HUES6 (cell line): ENCODE results near the gene NECTIN4.
"Not testable (repeated sequence)": the region's sequence is repeated elsewhere in the genome, so short reads cannot be mapped to it uniquely, and the experiment has no call there.

ENCODE experiments used
- H3K27ac ChIP-seq: 2 replicates; pipeline ENCODE4 v1.7.0; 2013; ENCODE audit warnings: low read depth, mild to moderate bottlenecking, low read length, inconsistent platforms
- H3K27me3 ChIP-seq: 2 replicates; pipeline ENCODE4 v1.6.1; 2013; ENCODE audit warnings: low read length; ENCODE audit not compliant: control insufficient read depth, insufficient read depth
- H3K36me3 ChIP-seq: 2 replicates; pipeline ENCODE4 v1.6.1; 2013; ENCODE audit warnings: low read length; ENCODE audit not compliant: control insufficient read depth, insufficient read depth
- H3K4me1 ChIP-seq: 2 replicates; pipeline ENCODE4 v1.6.1; 2013; ENCODE audit warnings: low read length; ENCODE audit not compliant: control insufficient read depth, insufficient read depth
- H3K4me3 ChIP-seq: 2 replicates; pipeline ENCODE4 v1.5.1; 2013; ENCODE audit warnings: low read depth, low read length
- H3K9ac ChIP-seq: one replicate; pipeline ENCODE4 v1.6.1; 2013; ENCODE audit warnings: mild to moderate bottlenecking, low read length
- H3K9me3 ChIP-seq: 2 replicates; pipeline ENCODE4 v1.6.1; 2013; ENCODE audit warnings: low read depth, low read length; ENCODE audit not compliant: control insufficient read depth, insufficient read depth

The NECTIN4 gene

DNA sequence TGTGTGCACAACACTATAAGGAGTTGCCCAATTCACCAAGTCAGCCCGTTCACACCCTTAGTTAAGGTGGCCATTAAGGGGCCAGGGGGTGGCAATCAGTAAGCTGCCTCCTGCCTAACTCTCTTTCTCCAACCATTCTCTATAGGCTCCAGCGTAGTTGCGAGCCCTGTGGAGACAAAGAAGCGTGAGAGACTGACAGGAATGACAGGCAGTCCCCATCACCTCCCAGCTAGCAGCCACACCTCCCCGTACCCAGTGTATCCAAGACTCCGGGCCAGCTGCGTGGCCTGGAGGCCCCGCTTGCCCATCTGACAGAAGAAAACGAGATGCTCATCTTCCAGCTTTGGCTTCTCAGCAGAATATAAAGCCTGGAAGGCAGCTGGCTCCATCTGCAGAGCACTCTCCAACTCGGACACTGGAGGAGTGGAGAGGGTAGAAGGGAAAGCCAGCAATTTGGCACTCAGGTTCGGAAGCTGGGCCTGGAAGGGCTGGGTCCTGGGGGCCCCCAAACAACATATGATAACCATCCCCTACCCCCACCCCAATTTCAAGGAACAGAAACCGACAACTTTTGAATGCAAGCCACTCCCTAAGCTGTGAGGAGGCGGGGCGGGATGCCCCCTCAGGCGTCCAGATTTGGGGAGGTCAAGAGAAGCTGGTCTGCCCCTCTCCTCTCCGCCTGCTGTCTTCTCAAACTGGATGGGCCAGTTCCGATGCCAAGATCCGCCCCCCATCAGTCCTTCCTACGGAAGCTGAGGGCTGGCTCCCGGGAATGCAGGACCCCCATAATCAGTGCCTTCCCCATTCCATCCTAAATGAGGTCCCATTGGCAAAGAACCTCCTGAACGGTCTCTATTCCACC lies 51.5 kb downstream of the NECTIN4 start:
- Histone ChIP-seq H3K4me1 (peaks cover 10% of the 10 kb centered on the region; the same call in 1 of the 2 replicates), H3K27ac (no peak overlapping the region), H3K4me3 (peak overlapping the region; percentile 83), H3K36me3 (peaks cover 35% of the 10 kb centered on the region), H3K9me3 (no peaks in the 10 kb centered on the region), H3K27me3 (no peaks in the 10 kb centered on the region), H3K9ac (peak overlapping the region; percentile 68)

DNA sequence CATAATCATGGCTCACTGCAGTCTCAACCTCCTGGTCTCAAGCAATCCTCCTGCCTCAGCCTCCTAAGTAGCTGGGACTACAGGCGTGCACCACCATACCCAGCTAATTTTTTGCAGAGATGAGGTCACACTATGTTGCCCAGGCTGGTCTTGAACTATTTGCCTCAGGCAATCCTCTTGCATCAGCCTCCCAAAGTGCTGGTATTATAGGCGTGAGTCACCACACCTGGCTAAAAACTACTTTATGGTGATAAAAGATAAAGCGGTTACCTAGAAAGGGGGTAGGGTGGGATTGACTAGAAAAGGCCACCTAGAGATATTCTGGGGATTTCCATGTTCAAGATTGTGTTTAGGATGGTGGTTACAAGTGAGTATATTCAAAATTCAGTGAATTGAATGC lies 55.6 kb downstream of the NECTIN4 start:
- no peak overlapping the region for H3K27ac ChIP-seq

DNA sequence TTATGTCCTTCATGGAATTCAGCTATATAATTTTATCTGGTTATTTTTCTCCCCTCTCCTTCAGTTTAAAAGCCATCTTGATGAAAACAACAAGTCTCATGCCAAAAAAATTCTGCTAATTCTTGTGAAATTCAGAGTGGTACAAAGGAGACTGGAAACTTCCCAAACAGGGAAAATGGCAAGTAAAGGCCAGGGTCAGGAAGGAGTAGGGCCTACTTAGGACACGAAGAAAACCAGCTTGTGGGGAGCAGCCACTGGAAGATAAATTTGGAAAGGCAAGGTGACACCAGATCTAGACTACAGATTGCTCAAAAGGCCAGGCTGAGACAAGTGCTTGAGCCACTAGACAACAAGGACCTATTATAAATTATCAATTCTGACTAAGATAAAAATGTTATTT lies 56.9 kb downstream of the NECTIN4 start:
- Histone ChIP-seq H3K27me3 (no peaks in the 10 kb centered on the region), H3K36me3 (no peaks in the 10 kb centered on the region), H3K9me3 (peaks cover 9% of the 10 kb centered on the region; the same call in 1 of the 2 replicates), H3K4me1 (0 out of 2 replicates have a peak, but pooled peaks cover 4% of the 10 kb centered on the region), H3K9ac (no peak overlapping the region), H3K27ac (no peak overlapping the region), H3K4me3 (no peak overlapping the region)

More for the DNA sequence above, 55.6 kb downstream of the NECTIN4 start:
- H3K4me3 ChIP-seq: no peak overlapping the region
- no peaks in the 10 kb centered on the region for H3K27me3 ChIP-seq
- H3K9ac ChIP-seq: no peak overlapping the region
- peaks cover 10% of the 10 kb centered on the region; the same call in 1 of the 2 replicates for H3K4me1 ChIP-seq
- 0 out of 2 replicates have a peak, but pooled peaks cover 3% of the 10 kb centered on the region for H3K9me3 ChIP-seq
- no peaks in the 10 kb centered on the region for H3K36me3 ChIP-seq

DNA sequence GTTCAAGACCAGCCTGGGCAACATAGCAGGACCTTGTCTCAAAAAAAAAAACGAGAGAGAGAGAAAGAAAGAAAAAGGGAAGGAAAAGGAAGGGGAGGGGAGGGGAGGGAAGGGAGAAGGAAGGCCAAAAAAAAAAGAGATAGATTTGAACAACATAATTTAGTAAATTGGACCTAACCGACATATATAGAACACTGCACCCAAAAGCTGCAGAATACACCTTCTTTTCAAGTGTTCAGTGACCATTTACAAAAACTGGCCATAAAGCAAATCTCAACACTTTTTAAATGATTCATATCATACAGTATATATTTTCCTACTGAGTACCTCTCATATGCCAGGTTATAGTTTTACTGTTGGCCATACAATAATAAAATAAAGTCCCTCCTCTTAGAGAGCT lies 57.5 kb downstream of the NECTIN4 start:
- Histone ChIP-seq H3K4me3 (no peak overlapping the region), H3K9me3 (peaks cover 9% of the 10 kb centered on the region; the same call in 1 of the 2 replicates), H3K36me3 (no peaks in the 10 kb centered on the region), H3K4me1 (0 out of 2 replicates have a peak, but pooled peaks cover 4% of the 10 kb centered on the region), H3K9ac (no peak overlapping the region), H3K27me3 (no peaks in the 10 kb centered on the region), H3K27ac (no peak overlapping the region)

DNA sequence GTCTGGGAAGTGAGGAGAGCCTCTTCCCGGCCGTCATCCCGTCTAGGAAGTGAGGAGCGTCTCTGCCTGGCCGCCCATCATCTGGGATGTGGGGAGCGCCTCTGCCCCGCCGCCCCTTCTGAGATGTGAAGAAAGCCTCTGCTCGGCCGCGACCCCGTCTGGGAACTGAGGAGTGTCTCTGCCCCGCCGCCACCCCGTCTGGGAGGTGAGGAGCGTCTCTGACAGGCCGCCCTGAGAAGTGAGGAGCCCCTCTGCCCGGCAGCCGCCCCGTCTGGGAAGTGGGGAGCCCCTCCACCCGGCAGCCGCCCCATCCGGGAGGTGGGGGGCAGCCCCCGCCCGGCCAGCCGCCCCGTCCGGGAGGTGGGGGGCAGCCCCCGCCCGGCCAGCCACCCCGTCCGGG lies 59.9 kb downstream of the NECTIN4 start:
- H3K9me3 ChIP-seq, H3K9ac ChIP-seq, H3K27me3 ChIP-seq, H3K27ac ChIP-seq, H3K4me1 ChIP-seq, H3K4me3 ChIP-seq, H3K36me3 ChIP-seq: not testable (repeated sequence)

DNA sequence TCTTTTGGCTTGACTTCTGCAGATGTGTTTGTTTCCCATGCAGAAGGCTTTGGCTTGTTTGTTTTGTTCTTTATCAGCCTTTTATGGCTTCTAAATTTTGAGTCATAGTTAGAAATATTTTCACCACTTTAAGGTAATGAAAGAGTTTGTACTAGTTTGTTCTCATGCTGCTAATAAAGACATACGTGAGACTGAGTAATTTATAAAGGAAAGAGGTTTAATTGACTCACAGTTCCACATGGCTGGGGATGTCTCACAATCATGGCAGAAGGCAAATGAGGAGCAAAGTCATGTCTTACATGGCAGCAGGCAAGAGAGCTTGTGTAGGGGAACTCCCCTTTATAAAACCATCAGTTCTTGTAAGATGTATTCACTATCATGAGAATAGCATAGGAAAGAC lies 62.4 kb downstream of the NECTIN4 start:
- H3K9me3 ChIP-seq, H3K9ac ChIP-seq, H3K27ac ChIP-seq, H3K27me3 ChIP-seq, H3K4me3 ChIP-seq, H3K36me3 ChIP-seq, H3K4me1 ChIP-seq: not testable (repeated sequence)

DNA sequence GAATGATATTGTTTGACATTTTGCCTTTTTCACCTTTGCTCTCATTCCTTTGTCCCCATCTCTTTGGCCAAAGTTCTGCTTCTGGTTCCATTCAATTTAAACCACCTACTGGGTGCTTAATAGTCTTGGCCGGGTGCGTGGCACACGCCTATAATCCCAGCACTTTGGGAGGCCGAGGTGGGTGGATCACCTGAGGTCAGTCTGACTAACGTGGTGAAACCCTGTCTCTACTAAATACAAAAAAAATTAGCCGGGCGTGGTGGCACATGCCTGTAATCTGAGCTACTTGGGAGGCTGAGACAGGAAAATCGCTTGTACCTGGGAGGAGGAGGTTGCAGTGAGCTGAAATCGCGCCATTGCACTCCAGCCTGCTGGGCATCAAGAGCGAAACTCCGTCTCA lies 66.9 kb downstream of the NECTIN4 start:
- peaks cover 17% of the 10 kb centered on the region for H3K4me1 ChIP-seq
- not testable (repeated sequence) for H3K9me3 ChIP-seq, H3K36me3 ChIP-seq, H3K9ac ChIP-seq, H3K4me3 ChIP-seq, H3K27ac ChIP-seq, H3K27me3 ChIP-seq

DNA sequence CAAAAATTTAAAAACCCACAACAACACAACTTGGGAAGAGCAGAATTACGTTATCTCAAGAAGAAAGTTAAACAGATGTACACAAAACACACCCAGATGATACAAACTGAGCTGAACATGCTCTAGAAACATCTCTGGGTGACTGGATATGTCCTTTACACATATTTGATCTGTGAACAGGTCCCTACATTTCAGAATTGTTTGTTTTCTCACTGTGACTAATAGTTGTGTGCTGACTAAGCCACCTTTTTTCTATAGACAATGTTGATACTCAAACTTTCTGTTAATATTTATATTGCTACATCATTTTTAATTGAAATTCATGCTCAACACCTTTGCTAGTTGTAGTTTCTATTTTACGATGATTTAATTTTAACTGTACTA lies 67.4 kb downstream of the NECTIN4 start:
- peaks cover 20% of the 10 kb centered on the region for H3K4me1 ChIP-seq
- no peak overlapping the region for H3K9ac ChIP-seq
- peak overlapping the region; percentile 90 for H3K4me3 ChIP-seq
- H3K27ac ChIP-seq: 0 out of 2 replicates have a peak overlapping the region, but pooled peaks have one; percentile 57
- H3K9me3 ChIP-seq: no peaks in the 10 kb centered on the region
- no peaks in the 10 kb centered on the region for H3K27me3 ChIP-seq
- no peaks in the 10 kb centered on the region; the same call in 1 of the 2 replicates for H3K36me3 ChIP-seq

DNA sequence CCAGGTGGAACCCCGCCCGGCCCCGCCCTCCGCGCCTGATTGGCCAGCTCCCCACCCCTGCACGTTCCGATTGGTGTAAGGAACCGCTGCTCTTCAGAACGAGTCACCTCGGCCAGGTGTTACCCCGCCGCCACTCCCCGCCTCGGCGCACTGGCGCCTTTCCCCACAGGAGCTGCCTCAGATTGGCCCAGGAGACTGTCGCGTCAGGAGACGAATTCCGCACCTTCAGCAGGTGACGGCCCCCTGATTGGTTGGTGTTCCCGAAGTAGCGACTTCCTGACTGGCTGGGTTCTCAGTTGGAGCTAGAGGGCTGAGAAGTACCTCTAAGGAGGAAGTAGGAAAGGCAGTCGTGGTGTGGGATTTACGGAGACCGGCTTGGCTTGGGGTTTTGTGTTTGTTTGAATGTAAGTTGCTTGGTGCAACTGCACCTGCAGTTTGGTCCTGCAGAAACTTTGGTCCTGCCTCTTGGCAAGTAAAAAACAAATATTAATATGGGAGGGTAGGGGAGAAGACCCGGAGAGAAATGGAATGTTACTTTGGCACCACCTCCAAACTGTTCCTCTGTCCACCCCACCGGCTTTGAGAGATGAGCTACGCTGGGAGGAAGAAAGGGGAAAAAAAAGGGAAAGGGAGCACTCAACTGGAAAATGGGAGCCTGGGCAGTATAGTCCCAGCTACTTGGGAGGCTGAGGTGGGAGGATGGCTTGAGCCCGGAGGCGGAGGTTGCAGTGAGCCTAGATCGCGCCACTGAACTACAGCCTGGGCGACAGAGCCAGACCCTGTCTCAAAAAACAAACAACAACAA lies 68.0 kb downstream of the NECTIN4 start:
- peak overlapping the region; percentile 95 for H3K9ac ChIP-seq

More for the DNA sequence above, 68.0 kb downstream of the NECTIN4 start:
- Histone ChIP-seq H3K36me3 (no peaks in the 10 kb centered on the region; the same call in 1 of the 2 replicates), H3K4me1 (peaks cover 20% of the 10 kb centered on the region), H3K9me3 (no peaks in the 10 kb centered on the region), H3K27ac (peak overlapping the region; percentile 74; the same call in 1 of the 2 replicates), H3K27me3 (no peaks in the 10 kb centered on the region), H3K4me3 (peak overlapping the region; percentile 90)
